Esophagus muscularis mucosa (tissue), 3 donors: Measurements from ENCODE around the gene CCL14.
"Not testable (repeated sequence)": the region's sequence is repeated elsewhere in the genome, so short reads cannot be mapped to it uniquely, and the experiment has no call there.

Experiments
- CTCF ChIP-seq, 3 experiments: fragments of 200-600 bp in 2 of 3; fragments of 450-650 bp in 1 of 3; sonication (generic) in 2 of 3; IDR thresholded peaks; one replicate each; pipeline ENCODE4 v1.5.1; 2017 to 2019; ENCODE audit warnings: antibody characterized with exemption in 3 of 3, mild to moderate bottlenecking in 2 of 3, moderate library complexity in 1 of 3
- POLR2A ChIP-seq: fragments of 450-650 bp; IDR thresholded peaks from one replicate; pipeline ENCODE4 v1.6.1; 2017; ENCODE audit warnings: antibody characterized with exemption, moderate library complexity, mild to moderate bottlenecking, low read depth
- POLR2AphosphoS5 ChIP-seq, 2 donors: sonication (generic); formaldehyde crosslinking; IDR thresholded peaks; one replicate each; pipeline ENCODE4 v1.6.1; 2017; ENCODE audit warnings: antibody characterized with exemption in 2 of 2

GRCh38 chr17:35938492-35938891, 48.0 kb downstream of the CCL14 start:
- not testable (repeated sequence) for TF ChIP-seq POLR2AphosphoS5 (IDR thresholded peaks at IDR 0.05); CTCF (IDR thresholded peaks at IDR 0.05); POLR2A
